HL-60 (cell line): Measurements from ENCODE around the gene UNC13D.

Source experiments
- CTCF ChIP-seq: IDR thresholded peaks from one replicate; pipeline ENCODE4 v1.5.1; 2011; ENCODE audit warnings: low read length, control low read depth, inconsistent platforms; ENCODE audit not compliant: insufficient read depth
- GABPA ChIP-seq: IDR thresholded peaks from 2 replicates; pipeline ENCODE4 v1.6.1; 2012; ENCODE audit warnings: low read depth
- POLR2AphosphoS5 ChIP-seq: IDR thresholded peaks from 2 replicates; pipeline ENCODE4 v1.6.1; 2012; ENCODE audit warnings: low read depth
- REST ChIP-seq: IDR thresholded peaks from 2 replicates; pipeline ENCODE4 v1.6.1; 2012; ENCODE audit warnings: low read depth; ENCODE audit not compliant: insufficient replicate concordance

- no peak for TF ChIP-seq CTCF
- TF ChIP-seq POLR2AphosphoS5: no peak
- no peak for TF ChIP-seq GABPA
- TF ChIP-seq REST: no peak
Measured at GRCh38 chr17:75875940-75876189, 31.7 kb upstream of the UNC13D start.
